Activated CD8-positive, alpha-beta memory T cell treated with anti-CD3 and anti-CD28 coated beads for 24 hours (primary cell): ENCODE measurements around the gene PTPRN2.
"Not testable (repeated sequence)": the region's sequence is repeated elsewhere in the genome, so short reads cannot be mapped to it uniquely, and the experiment has no call there.

Experiments
- DNase-seq: peaks from one replicate; pipeline ENCODE4 v3.0.0-alpha.2; 2020

Gene PTPRN2

GRCh38 chr7:158410720-158411119 lies 176.9 kb downstream of the PTPRN2 start:
- no peak for DNase-seq

- DNase-seq: no peak
Observed at GRCh38 chr7:158409816-158410330, 177.8 kb downstream of the PTPRN2 start.

GRCh38 chr7:158409120-158409519 lies 178.5 kb downstream of the PTPRN2 start:
- DNase-seq: no peak

- DNase-seq: no peak
Observed at GRCh38 chr7:158408318-158408920, 179.2 kb downstream of the PTPRN2 start.

GRCh38 chr7:158407581-158408317 lies 179.9 kb downstream of the PTPRN2 start:
- DNase-seq: no peak

GRCh38 chr7:158406801-158407200 lies 180.8 kb downstream of the PTPRN2 start:
- no peak for DNase-seq

- DNase-seq: no peak
Observed at GRCh38 chr7:158406364-158406763, 181.3 kb downstream of the PTPRN2 start.

GRCh38 chr7:158405771-158406170 lies 181.9 kb downstream of the PTPRN2 start:
- DNase-seq: not testable (repeated sequence)

GRCh38 chr7:158405324-158405723 lies 182.3 kb downstream of the PTPRN2 start:
- DNase-seq: no peak

- no peak for DNase-seq
Observed at GRCh38 chr7:158404031-158404761, 183.4 kb downstream of the PTPRN2 start.

- DNase-seq: no peak
Observed at GRCh38 chr7:158403013-158403821, 184.4 kb downstream of the PTPRN2 start.

- no peak for DNase-seq
Observed at GRCh38 chr7:158402471-158402870, 185.2 kb downstream of the PTPRN2 start.

- no peak for DNase-seq
Observed at GRCh38 chr7:158401826-158402225, 185.8 kb downstream of the PTPRN2 start.

GRCh38 chr7:158401295-158401694 lies 186.3 kb downstream of the PTPRN2 start:
- no peak for DNase-seq

- no peak for DNase-seq
Observed at GRCh38 chr7:158400601-158401225, 186.9 kb downstream of the PTPRN2 start.

- DNase-seq: no peak
Observed at GRCh38 chr7:158399762-158400161, 187.9 kb downstream of the PTPRN2 start.

- DNase-seq: no peak
Observed at GRCh38 chr7:158398750-158399149, 188.9 kb downstream of the PTPRN2 start.

GRCh38 chr7:158397885-158398284 lies 189.7 kb downstream of the PTPRN2 start:
- DNase-seq: no peak

GRCh38 chr7:158396982-158397862 lies 190.4 kb downstream of the PTPRN2 start:
- DNase-seq: no peak

- no peak for DNase-seq
Observed at GRCh38 chr7:158396301-158396905, 191.2 kb downstream of the PTPRN2 start.

- no peak for DNase-seq
Observed at GRCh38 chr7:158395780-158396278, 191.8 kb downstream of the PTPRN2 start.
